ENCODE data around the gene UCK1. TPM values are rescaled to one million over a fixed set of nuclear protein-coding genes. Genes with fewer than 3 reads are reported as not detected.

UCK1 gene
- total and polyA plus RNA-seq, 2 experiments from 2014 or later: 22.2 to 36.8 TPM

- Histone ChIP-seq H3K27ac (no peak overlapping the region), H3K4me1 (ENCODE audit: insufficient read depth) (no peaks in the 10 kb centered on the region), H3K9me2 (replicated peaks; ENCODE audit: insufficient read depth) (no peaks in the 10 kb centered on the region), H3K4me3 (no peak overlapping the region), H3K36me3 (replicated peaks; ENCODE audit: insufficient read depth, low read depth) (peaks cover 5% of the 10 kb centered on the region), H4K20me1 (ENCODE audit: insufficient read depth, poor library complexity, severe bottlenecking) (peaks cover 38% of the 10 kb centered on the region), H2AFZ (no peak overlapping the region), H3K79me2 (peaks cover 48% of the 10 kb centered on the region), H3K9me3 (ENCODE audit: low read depth) (no peaks in the 10 kb centered on the region), H3K4me2 (no peak overlapping the region), H3K27me3 (no peaks in the 10 kb centered on the region)
- TF ChIP-seq EZH2 (IDR thresholded peaks at IDR 0.05; ENCODE audit: borderline replicate concordance): no peak
- TF ChIP-seq EZH2phosphoT487 (IDR thresholded peaks at IDR 0.05; ENCODE audit: low read depth, severe bottlenecking, unreplicated experiment): no peak
- no peak for TF ChIP-seq CTCF (IDR thresholded peaks at IDR 0.05; ENCODE audit: poor library complexity)
- WGBS (ENCODE audit: low lambda C conversion rate, missing lambda C conversion rate): 91% methylated on average over 16 of the region's 16 CpGs
- DNase-seq (ENCODE audit: low spot score): no peak
These were observed 56.4 kb downstream of the UCK1 start for GRCh38 chr9:131474711-131475110.

GRCh38 chr9:131473891-131474290 is 57.2 kb downstream of the UCK1 start:
- Histone ChIP-seq H3K9me2 (replicated peaks; ENCODE audit: insufficient read depth) (no peaks in the 10 kb centered on the region), H3K36me3 (replicated peaks; ENCODE audit: insufficient read depth, low read depth) (peaks cover 5% of the 10 kb centered on the region), H3K4me3 (no peak overlapping the region), H3K4me2 (no peak overlapping the region), H2AFZ (no peak overlapping the region), H3K27me3 (no peaks in the 10 kb centered on the region), H3K9me3 (ENCODE audit: low read depth) (no peaks in the 10 kb centered on the region), H3K4me1 (ENCODE audit: insufficient read depth) (no peaks in the 10 kb centered on the region), H3K79me2 (peaks cover 56% of the 10 kb centered on the region), H3K27ac (no peak overlapping the region), H4K20me1 (ENCODE audit: insufficient read depth, poor library complexity, severe bottlenecking) (peaks cover 36% of the 10 kb centered on the region)
- WGBS (ENCODE audit: low lambda C conversion rate, missing lambda C conversion rate): 91% methylated on average over 10 of the region's 10 CpGs
- no peak for DNase-seq (ENCODE audit: low spot score)
- TF ChIP-seq EZH2 (IDR thresholded peaks at IDR 0.05; ENCODE audit: borderline replicate concordance): no peak
- no peak for TF ChIP-seq CTCF (IDR thresholded peaks at IDR 0.05; ENCODE audit: poor library complexity)
- no peak for TF ChIP-seq EZH2phosphoT487 (IDR thresholded peaks at IDR 0.05; ENCODE audit: low read depth, severe bottlenecking, unreplicated experiment)

Small RNAs within 50 kb of the gene (small RNA-seq; reads per million reads assigned to genes)
- 1.8 reads per million, percentile 85 among the genes with 10 or more reads in this experiment for gene SNORD62A
- gene SNORD62B: 0.22 reads per million

Other genes starting within 250 kb of the UCK1 start
- 0.20 TPM in 1 of 2 replicates, not detected in the other for gene PLPP7, start 241.5 kb downstream of the UCK1 start, total RNA-seq
- gene PLPP7, start 241.5 kb downstream of the UCK1 start, polyA plus RNA-seq: 0.46 and 0.92 TPM in 2 replicates
- gene PRRC2B, start 137.2 kb downstream of the UCK1 start, total RNA-seq: 76.8 and 118 TPM in 2 replicates
- gene PRRC2B, start 137.2 kb downstream of the UCK1 start, polyA plus RNA-seq: 44.6 and 48.2 TPM in 2 replicates
- 27.4 and 35.3 TPM in 2 replicates for gene POMT1, start 28.3 kb downstream of the UCK1 start, total RNA-seq
- gene POMT1, start 28.3 kb downstream of the UCK1 start, polyA plus RNA-seq: 34.4 and 44.8 TPM in 2 replicates
- gene PRRT1B, start 14.3 kb upstream of the UCK1 start, total RNA-seq: 0.17 TPM in 1 of 2 replicates, not detected in the other
- gene PRRT1B, start 14.3 kb upstream of the UCK1 start, polyA plus RNA-seq: 1.0 and 1.4 TPM in 2 replicates
- 26.2 and 27.5 TPM in 2 replicates for gene RAPGEF1, start 208.8 kb upstream of the UCK1 start, total RNA-seq
- 24.8 and 29.7 TPM in 2 replicates for gene RAPGEF1, start 208.8 kb upstream of the UCK1 start, polyA plus RNA-seq